DMS153 treated with DMSO at 0.1 percent for 48 hours (cell line): ENCODE measurements around the gene CDC42EP3.

ENCODE experiments used
- DNase-seq: peaks from one replicate; lab custom pipeline; 2025; ENCODE audit not compliant: unreplicated experiment; lab: John Stamatoyannopoulos, UW

CDC42EP3 gene

DNA sequence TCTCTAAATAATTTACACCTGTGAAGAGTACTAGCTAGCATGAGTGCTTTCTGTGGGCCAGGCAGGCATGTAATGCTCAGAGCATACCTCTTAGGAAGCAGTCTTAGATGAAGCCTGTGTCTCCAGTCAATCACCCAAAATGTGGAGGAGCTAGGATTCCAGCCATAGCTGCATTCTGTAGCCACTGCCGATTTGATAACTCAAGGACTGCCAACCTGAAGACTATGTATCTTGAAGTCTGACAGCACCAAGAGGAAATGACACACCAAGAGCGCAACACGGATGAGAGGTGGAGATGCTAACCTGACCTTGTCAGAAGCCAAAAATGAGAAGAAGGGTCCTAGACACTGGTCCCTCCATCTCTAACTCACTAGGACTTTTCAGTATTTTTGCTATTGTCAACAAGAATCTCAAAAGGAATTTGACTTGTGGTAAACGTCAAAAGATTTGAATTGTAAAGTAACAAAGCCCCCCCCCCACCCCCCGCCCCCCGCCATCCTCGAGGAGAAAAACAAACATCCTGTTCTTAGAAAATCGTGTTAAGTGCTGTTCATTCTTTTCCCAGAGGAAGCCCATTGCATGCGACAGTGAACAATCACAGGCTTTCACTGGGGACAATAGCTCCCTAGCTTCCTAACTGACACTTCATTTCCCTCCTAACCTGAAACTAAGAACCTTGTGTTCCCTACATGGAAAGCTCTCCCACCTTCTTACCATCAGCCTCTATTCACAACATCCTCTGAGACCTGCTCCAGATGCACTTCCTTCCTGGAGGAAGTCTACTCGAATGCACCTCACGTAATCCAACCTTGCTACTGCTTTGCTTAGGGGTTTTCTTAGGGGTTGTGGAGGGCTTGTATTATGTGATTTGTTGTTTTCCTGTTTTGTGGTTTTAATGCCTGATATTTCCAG, 14.7 kb downstream of the CDC42EP3 start:
- peak; percentile 85 for DNase-seq

GRCh38 chr2:37654932-37655841, 16.3 kb downstream of the CDC42EP3 start:
- peak; percentile 59 for DNase-seq

GRCh38 chr2:37654419-37654818, 17.0 kb downstream of the CDC42EP3 start:
- no peak for DNase-seq

DNA sequence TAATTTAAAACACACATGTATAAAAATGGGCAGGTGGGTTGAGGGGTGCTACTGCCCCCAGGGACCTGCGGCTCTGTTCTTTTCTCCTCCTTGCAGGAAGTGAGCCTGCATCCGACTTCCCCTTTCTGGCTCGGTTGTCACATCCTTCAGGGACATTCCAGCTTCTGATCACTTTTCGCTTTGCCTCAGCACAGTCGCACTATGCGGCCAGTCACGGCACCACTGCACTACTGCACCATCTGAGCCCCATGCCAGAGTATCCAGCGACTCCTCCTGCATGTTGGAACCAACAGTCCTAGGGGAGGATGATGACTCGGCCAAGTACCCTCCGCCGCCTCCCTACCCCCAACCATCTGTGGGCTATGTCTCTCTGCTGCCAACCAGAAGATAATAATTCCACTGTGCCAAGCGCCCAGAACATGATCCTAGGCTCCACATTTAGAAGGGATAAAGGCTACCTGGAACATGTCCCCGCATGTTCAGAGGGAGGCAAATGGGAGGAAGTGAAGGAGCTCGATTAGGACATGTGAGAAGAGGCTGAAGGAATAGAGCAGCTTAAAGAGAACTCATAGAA, 17.6 kb downstream of the CDC42EP3 start:
- no peak for DNase-seq

- DNase-seq = no peak
These were observed 18.3 kb downstream of the CDC42EP3 start for GRCh38 chr2:37653093-37653492.

DNA sequence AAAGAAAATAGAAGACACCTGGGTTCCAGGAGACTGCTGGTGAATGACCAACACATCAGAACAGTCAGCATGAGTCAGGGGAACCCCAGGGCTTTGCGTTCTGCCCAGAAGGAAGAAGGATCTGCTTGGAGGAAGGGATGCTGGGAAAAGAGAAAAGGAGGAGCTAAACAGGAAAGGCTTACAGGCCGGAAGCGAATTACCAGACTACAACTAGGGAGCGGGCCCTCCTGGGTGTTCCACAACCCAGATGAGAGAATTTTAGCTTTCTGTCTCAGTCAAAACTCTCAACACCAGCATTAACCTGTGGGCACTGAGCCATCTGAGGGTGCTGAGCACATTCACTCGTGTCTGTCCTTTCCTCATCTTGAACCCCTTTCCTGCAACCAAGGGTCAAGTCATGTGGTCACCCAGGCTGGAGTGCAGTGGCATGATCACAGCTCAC, 19.2 kb downstream of the CDC42EP3 start:
- DNase-seq = no peak

GRCh38 chr2:37650548-37651093, 20.8 kb downstream of the CDC42EP3 start:
- no peak for DNase-seq

DNA sequence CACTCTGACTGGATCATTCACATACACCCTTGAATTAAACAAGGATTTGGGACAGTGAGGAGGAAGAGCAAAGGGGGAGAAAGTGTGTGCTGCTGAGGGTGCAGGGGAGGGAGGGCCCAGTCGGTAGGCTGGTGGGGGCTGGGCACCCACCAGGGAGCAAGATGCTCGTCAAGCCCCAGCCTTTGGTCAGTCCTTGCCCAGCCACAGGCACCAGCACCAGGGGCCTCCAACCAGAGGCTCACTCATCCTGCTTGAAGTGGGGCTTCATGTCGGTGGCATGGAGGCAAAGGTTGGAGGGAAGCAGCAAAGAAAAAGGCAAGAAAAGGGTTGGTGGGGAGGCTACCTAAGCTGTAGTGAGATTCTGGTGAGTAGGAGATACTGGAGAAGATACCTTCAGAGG, 21.9 kb downstream of the CDC42EP3 start:
- no peak for DNase-seq

DNA sequence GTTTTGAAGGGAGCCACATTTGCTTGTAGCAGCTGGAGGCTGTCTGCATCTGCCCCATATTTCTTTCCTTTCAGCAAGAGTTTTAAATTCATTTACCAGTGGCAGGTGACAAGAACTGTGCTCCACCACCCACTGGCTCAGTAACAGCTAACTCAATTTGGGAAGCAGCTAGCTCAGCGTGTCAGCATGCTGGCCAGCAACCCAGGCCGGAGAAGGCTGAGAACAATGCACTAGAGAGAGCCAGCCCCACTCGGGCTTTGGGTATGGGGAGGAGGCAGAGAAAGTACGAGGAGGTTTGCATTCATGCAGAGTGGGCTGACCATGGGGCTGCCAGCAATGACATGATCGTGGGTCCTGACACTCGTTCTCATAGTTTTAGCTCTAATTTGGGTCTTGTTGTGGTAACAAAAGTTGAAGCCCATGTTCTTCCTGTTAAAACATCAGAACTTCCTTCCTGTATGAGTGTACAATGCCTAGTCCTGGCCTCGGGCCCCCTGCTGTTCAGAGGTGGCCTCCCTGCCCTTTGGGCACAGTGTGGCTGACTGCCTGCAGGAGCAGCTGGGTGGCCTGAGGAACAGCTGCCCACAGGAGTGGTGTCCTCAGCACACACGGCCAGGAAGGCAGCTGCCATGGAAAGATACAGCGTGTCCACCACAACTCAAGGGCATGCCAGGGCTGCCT, 23.0 kb downstream of the CDC42EP3 start:
- DNase-seq = no peak

DNA sequence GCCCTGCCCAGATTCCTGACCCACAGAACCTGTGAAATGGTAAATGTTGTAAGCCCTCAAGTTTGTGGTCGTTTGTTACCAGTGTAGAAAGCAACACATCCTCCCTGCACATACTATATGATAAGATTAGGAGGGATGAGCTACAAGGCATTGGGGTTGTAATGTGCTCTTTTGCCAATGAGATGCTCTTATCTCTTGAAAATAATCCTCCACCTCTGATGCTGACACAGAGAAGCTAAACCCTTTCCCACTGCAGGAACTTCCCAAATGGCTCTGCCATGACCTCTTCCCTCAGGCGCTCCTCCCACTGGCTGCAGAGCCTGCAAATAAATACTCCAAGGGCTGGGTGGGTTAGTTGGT, 23.5 kb downstream of the CDC42EP3 start:
- DNase-seq = no peak

DNA sequence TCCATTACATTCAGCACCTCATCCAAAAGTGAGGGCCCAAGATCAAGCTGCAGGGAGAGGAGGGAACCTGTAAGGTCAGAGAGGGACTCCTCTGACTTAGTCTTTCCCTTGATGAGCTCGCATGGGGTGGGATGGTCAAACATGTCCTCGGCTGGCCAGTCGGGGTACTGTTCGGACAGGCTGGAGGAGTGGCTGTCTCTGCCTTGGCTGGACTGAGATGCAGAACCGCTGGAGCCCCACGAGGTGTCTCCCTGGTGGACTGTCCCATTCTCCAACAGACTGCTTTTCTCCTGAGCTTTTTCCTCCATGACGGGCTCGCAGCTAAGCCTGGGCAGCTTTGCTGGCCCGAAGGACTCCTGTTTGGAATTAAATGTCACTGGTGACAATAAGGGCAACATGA, 25.6 kb downstream of the CDC42EP3 start:
- DNase-seq = no peak

GRCh38 chr2:37645362-37645761, 26.1 kb downstream of the CDC42EP3 start:
- DNase-seq = no peak

DNA sequence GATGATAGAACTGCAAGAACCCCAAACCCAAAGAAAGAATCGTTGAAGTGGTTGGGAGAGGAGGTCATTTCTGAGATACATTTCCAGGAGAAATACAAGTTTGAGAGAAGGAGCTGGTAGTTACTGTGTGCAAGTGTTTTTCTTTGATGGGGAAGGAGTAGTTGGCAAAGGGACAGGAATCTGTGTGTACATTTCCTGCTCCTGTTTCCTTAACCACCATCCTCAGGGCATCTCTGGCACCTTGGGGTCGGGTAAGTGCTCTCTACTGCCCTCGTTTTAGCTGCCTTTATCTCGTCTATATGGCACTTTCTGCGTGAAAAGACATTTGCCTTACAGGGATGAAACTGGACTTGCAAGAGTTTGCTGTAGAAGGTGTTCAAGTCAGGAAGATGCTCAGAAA, 27.3 kb downstream of the CDC42EP3 start:
- DNase-seq = no peak

DNA sequence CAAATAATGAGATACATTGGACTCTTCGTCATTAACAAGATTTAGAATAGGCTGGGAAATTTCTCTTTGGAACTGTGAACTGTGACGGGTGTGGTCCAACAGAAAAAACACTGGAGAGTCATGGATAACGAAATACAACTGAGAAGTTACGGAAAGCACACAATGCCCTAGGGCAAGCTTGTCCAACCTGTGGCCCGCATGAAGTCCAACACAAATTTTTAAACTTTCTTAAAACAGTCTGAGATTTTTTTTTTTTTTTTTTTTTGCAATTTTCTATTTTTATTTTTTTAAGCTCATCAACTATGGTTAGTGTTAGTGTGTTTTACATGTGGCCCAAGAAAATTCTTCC, 27.7 kb downstream of the CDC42EP3 start:
- DNase-seq = no peak

DNA sequence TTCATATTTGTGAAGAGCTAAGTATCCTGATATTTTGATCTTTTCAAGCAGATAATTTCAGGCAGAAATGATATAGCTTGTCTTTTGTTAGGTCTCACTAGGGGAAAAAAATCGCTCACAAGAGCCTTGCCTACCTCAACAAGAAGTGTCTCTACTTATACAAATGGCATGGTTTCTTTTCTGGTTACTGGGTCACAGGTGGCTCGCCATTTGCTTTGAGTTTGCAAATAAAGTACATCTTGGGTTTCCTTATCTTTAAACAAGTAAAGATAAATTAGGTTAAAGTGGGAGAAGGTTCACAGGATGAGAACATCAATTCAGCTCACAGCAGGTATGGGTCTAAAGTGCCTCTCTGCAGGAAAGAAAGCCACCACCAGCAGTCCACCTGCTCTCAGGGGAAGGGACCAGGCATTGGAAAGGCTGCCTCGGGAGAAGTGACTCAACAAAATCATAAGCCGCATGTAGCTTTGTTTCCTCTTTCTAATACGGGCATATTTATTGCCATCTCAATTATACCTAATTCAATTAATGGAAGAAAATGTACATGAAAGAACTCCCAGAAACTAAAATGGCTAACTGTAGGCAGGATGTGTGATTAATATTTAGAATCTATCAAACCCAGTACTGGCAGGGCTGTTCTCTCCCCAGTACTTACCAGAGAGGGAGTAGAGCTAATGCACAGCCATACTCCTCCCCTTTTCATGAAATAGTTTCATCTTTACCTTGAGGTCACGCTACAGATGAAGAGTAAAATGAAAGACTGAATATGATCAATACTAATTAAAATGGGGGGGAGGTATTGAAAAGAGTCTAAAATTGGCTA, 28.3 kb downstream of the CDC42EP3 start:
- no peak for DNase-seq

DNA sequence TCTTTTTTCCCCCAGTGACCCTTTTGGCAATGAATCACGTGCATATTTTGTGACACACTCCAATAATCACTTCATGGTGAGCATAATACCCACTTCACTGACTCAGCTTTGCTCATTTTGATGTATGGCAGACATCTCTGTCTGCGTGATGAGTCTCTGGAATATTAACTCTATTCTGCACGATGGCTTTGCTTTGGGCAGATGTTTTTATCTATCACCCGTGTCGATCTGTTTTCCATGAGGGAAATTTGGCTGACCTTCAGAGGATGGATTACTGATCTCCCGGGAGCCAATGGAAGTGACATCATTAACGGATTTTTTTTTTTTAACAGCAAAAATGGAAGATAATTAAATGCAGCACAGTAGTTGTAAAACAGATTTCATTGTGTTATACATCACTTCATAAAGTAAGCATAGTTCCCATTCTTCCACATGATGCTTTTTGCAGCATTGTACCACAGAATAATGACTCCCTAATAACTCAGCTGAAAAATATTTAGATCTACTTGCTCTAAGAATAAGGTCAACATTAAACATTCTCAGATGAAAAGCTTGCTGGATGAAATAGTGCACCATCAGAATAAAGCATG, 29.8 kb downstream of the CDC42EP3 start:
- DNase-seq = no peak

- no peak for DNase-seq
These were observed 31.8 kb downstream of the CDC42EP3 start for GRCh38 chr2:37639631-37640030.

- DNase-seq = no peak
These were observed 32.5 kb downstream of the CDC42EP3 start for GRCh38 chr2:37638973-37639372.

GRCh38 chr2:37637985-37638384, 33.5 kb downstream of the CDC42EP3 start:
- DNase-seq = no peak
